ENCODE data around the gene CD5L.

The CD5L gene

DNA sequence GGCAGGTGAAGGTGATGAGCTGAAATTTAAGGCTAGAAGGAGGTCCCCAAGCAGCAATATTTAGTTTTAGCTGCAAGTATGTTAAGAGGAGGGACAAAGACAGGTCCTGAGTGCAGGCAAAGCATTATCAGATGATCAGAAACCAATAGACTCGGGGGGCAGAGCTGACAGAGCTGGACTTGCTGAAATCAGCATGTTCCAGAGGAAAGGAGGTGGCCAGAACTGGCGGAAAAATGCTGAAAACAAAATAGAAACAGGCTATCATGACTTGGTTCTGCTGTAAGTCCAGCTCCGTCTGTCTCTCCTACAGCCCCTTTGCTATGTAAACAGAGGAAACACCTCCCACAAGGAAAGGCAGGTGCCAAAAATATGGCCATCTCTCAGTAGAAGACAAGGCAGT is at the start of gene CD5L:
TSS of gene CD5L (minus strand) at position 101 of the 400 bp plus-strand sequence. CDS start 107 bp downstream, outside the sequence.
- no peak for DNase-seq

DNA sequence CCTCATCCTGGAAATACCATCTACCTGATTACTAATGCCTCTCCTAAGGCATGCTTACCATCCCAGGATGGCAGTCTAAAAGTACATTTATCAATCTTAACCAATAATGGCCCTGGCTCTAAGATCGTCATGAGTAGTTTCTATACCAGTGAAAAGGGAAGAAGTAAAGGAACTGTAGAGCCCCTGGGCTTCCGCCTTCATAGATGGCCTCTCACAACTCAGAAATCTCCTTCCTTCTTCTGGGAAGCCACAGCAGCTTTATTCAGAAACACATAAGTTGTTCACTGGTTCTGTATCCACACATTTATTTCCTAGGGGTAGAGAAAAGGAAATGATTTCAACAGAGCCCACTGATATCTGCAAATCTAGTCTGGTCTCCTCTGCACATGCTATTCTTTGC is 41.0 kb upstream of the CD5L start:
- DNase-seq: no peak

DNA sequence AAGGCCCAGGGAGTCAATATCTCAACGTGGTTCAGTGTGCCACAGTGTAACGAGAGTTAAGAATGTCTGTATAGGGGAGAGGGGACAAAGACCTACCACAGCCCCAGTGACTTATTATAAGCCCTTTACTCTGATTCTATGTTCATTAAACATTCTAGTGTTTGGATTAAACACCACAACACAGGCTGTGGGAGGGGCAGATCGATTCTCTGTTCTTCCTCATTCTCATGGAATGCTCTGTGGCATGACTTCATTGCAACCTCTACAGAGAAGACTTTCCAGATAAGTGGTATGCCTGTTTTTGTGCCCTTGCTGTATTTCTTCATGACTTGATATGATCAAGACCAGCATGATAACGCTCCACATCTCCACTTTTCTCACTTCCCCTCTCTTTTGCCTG is 39.0 kb upstream of the CD5L start:
- DNase-seq: no peak

DNA sequence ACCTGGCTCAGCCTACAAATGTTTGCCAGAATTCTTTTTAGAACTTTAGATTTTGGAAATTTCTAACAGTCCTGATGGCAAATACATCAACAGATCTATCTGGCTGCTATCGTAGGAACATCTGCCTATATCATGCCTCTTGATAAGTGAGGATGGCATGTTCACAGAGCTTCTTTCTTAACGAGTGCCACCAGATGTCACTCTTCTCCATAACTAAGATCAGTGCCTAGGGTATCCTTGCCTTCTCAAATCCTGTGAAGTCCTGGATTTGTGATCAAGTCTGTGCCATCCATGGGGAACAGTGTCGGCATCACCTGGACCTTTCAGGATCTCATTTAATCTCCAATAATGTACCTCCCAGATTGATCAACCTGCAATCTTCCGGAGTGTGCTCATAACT is 36.5 kb upstream of the CD5L start:
- DNase-seq: peak; percentile 22

DNA sequence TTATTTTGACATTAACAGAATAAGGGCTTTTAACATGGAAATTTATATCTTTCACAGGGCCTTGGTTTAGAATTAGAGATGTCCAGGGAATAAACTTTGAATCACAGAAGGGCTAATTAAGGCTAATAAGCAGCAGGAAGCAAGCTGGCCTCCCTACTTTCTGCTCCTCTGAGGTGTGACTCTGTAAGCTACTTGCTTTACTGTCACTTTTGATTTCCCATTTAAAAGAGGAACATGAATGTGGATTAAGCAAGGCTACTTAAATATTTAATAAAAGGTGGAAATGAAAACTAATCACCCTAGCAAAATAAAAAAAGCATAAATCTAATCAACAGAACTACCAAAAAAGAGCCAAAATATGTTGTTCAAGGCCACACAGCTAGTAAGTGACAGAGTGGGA is 28.9 kb upstream of the CD5L start:
- DNase-seq: no peak

DNA sequence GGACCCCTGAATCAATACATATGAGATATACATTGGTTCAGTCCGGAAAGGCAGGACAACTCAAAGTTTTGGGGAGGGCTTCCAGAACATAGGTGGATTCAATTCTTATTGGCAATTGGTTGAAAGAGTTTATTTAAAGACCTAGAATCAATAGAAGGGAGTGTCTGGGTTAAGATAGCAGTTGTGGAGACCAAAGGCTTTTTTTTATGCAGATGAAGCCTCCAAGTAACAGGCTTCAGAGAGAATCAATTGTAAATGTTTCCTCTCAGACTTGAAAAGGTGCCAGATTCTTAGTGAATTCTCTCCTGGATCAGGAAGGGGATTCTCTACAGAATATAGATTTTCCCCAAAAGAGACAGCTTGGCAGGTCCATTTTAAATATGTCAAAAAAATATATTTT is 27.0 kb upstream of the CD5L start:
- DNase-seq: no peak

DNA sequence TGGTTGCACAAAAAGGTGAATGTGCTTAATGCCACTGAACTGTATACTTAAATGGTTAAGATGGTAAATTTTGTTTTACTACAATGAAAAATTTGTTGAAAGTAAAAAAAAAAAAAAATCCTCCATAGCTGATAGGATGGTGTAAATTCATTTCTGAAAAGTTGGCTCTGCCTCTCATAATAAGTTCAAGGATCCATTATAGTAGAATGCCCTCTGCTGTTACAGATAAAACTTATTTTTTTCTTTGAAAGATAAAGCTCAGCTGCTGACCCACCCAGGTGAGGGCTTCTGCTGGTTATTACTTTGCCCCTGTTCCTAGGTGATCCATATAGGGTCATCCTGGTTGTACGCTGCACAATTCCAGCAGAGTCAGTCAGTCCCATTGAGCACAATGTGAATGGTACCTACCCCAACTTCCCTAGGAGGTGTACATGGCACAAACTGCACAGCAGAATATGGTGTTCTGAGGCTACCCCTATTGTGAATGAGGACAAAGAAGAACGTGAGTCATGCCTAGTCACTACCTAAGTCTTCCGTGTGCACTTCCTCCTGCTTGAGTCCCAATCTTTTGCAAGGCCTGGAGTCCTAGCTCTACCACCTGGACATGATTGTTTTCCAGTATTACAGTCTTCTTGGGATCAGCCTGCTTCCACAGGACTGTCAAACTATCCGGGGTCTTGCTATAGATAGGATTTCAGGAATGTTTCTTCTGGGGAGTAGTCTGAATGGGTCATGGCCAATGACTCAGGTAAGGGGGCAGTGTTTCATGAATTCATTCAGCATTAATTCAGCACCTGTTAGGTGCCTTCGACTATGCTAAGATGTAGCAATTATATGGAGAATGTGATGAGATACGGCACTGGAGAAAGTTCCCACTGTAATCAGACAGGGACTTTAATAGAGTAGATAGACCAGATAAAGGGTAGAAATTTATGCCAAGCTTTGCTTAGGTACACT is 20.8 kb upstream of the CD5L start:
- DNase-seq: no peak

DNA sequence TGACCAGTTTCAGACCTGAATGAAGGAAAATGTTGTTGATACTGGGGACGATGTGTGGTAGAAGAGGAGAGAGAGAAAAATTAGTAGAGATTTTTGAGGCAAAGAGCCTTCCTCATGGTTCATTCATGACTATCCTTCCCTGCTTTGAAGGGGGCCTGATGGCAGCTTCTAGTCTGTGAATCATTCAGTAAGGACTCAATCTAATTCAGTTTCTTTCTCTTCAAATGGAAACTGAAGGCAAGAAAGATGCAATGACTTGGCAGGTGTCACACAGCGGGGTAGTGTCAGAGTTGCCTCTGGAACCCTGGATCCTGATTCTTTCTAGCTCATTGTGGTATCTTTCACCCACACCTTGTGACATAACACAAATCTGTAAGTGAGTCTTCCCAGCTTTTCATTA is 14.9 kb upstream of the CD5L start:
- DNase-seq: no peak

DNA sequence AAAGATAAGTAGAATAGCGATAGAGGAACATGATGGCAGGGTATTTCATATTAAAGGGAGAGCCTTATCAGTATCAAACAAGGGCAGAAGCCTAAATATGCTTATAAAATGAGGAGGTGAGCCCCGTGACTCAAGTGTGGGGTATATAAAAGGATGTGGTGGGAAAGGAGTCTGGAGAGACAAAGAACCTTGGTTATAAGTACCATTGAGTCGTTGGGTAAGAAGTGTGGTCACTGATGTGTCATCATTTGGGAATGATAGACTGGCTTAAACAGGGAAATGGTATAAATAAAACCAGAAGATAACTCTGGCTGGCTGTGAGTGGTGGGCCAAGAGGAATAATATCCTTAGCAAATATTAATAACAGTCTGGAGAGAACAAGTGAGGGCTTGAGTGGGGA is 10.9 kb upstream of the CD5L start:
- DNase-seq: no peak

DNA sequence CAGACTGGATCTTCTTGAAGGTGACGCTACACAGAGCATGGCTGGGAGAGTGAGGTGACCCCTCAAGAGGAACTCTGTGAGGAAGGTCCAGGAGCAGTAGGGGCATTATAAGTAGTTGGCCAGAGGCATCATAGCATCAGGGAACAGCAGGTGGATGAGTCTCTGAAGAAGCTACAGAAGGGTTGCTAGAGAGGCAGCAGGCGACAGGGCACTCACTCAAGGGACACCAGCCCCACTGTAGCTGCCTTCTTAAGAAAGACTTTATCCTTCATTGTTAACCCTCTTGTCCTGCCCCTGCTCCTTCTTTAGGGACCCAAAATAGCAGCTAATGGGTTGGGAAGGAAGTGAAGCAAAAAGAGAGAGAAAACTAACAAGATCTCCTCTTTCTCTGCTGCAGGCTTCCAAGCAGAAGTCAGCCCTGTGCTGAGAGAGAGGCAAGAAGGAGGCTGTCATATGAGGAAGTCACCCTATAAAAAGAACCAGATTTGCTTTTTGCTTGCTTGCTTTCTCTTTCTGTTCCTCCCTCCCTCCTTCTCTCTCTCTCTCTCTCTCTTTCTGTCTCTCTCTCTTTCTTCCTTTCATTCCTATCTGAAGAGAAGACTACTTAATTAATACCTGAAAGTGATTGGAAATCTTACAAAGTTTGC is 7.7 kb upstream of the CD5L start:
- no peak for DNase-seq

DNA sequence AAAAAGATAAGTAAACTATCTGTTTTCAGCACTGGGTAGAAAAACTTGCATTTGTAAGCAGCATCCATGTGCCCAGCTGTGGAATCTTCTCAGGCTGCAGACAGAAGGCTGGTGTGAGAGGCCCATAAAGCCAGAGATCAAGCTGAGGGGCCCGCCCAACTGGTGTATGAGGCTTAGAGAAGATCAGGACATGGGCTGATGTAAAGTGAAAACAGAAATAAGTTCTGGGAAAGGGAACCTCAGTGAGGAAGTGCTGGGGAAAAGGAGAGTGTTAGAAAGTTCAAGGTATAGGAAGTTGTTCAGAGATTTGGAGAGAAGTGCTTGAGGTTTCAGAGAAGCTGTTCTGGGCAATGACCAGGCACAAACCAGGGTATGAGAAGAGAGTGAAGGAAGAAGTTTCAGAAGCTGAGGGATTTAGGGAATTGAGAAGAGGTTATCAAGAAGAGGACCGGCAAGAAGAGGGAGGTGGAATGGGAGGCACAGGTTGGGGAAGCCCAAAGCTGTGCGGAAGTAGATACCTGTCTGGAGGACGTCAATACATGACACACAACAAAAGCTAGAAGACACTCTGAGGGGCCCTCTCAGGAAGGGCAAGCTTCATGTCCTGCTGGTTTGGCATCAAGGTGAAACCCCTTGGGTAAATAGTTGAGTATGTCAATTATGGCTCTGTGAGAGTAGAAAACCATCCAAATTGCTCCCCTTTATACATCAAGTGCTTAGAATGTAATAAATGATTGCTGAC is 2.7 kb upstream of the CD5L start:
- DNase-seq: no peak

DNA sequence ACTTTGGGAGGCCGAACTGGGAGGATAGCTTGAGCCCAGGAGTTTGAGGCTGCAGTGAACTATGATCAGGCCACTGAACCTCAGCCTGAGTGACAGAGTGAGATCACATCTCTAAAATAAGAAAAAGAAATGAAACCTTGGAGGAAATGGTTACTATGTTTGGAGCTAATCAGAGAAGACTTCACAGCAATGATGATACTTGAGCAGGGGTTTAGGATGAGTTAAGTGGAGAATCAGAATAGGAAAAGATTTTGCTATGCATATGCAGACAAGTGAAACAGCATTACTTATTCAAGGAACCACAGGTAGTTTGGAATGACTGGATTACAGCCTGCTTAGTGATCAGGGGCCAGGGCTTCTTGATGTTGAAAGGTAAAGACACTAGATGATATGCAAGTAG is 1.3 kb upstream of the CD5L start:
- no peak for DNase-seq

DNA sequence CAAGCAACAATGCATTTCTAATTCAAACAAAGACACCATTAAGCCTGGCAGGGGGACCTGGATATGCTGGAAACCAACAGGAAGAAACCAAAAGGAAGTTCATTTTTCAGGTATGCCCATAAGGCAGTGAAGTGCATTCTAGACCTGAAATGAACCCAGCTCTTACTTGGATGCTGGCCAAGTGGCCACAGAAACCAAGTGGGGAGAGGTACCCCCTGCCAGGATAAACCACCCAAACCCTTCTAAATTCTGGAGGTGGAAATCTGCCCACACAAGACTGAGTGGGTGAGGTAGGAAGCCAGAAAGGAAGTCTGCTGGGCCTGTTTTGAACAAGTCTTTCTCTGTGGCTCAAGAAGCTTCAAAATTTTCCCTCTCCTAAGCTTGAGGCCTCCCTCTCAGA is 2.6 kb downstream of the CD5L start:
- DNase-seq: no peak

DNA sequence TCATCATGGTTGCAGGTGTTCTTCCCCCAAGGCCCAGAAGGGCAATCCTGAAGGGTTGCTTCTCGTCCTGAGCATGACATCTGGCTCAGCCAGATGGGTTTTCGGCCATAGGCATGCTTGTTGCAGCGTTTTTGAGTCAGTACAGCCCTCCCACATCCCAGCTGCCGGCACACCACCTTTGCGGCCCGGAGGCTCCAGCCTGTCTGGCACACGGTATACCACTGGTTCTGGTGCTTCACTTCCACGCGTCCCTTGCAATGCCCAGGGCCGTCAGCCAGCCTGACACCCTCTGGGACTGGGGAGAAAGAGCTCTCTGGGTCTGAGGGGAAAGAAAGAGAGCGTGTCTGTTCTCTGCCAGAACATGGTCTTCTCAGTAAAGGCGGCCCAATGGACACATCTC is 7.2 kb downstream of the CD5L start:
- DNase-seq: no peak

DNA sequence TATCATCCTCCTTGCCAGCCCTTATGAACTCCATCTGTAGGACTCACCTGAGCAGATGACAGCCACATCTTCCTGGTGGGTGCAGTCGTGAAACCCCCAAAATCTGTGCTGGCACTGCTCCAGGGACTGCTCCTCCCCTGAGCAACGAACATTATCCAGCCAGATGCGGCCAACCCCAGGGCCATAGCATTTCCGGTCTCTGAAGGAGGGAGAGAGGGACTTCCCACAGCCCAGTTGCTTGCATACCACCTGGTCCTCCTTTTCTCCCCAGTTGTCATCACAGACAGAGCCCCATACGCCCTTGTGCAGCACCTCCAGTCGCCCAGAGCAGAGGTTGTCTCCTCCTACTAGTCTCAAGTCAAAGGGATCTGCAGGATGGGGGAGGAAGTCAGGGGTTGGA is 8.5 kb downstream of the CD5L start:
- DNase-seq: no peak

DNA sequence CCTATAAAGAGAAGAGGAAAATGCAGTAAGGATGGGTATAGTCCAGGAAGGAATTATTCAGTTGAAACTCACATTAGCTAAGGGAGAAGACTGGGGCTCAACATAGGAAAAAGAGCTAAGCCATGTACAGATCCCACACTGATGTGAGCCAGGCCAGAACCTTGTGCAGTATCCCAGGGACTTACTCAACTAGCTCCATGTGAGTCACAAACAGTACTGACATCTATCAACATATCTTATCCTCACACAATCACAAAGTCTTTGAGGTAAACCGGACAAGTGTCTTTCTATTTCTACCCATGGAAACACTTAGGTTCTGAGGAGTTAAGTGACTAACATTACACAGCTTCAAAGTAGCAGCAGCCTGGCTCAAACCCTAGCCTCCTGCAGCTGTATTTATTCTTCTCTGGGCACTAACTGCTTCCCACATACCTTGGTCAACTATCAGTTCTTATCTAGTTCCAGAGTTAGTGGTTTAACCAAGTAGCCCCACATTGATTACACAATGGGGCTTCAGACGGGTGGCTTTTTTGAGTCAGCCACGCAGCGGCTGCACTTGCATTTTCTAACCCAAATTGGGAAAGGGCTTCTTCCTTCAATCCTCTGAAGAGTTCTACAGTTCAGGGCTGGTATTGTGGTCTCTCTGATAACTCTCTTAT is 9.5 kb downstream of the CD5L start:
- DNase-seq: no peak

DNA sequence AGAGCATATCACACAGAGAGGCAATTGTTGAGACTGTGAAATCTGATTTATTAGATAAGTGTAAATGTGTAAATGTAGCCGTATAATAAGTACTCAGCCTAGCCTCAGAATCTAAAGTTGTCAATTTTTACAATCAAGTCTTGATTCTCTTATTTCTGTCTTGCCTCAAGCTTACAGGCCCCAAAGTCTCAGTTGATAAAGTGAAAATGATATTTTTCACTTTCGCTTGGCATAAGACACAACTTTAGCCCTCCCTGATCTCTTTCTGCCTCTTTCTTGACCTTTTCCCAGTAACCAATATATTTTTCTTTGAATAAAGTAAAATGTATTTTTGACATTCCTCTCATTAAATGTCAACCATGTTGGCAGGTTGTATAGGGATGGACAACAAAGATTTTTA is 10.7 kb downstream of the CD5L start:
- no peak for DNase-seq

DNA sequence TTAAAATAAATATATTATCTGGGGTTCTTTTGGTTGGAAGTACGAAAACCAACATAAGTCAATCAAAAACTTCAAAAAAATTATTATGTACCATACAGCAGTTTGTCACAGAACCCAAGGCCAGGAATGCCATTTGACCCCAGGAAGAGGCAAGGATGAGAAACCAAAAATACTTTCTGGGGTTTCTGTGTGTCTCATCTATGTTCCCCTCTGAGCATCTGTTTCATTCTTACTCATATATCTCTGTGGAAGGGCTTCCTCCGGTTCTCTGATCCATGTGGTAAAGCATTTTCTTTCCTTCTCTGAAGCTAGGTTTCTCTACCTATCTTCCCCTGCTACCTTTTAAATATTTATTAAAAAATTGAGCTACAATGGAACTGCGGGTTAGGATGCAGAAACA is 11.9 kb downstream of the CD5L start:
- no peak for DNase-seq

DNA sequence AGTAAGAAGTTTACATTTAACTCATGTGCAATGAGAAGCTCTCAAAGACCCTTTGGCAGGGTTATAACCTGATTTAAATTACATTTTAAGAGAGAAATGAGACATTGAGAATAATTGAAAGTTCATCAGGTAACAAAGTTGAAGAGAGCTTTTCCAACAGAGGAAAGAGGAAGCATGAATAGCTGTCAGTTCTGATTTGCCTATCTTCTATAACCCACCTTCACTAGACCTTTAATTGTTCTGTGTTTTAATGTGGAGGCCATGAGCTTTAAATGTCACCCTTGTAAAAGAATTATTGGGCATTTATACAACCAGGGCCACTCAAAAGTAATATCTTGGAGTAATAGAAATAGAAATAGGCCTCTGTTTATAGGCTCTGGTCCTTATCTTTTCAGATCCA is 12.4 kb downstream of the CD5L start:
- DNase-seq: no peak

DNA sequence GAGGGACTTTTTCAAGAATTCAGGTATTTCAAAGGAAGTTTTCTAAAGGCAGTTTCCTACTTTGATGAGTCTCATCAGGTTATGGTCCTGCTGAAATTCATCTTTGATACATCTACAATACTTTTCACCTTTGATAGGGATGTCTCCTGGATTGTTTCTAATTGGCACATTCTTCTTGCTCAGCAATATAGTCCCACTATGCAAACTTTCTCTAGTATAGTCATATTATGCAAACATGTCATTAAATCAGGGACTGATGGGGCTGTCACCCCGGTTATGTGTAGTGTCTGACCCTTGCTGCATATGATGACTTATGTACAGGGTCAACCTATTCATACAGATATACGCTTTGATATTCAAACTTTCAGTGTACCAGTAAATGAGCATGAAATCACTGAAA is 21.3 kb downstream of the CD5L start:
- DNase-seq: no peak

DNA sequence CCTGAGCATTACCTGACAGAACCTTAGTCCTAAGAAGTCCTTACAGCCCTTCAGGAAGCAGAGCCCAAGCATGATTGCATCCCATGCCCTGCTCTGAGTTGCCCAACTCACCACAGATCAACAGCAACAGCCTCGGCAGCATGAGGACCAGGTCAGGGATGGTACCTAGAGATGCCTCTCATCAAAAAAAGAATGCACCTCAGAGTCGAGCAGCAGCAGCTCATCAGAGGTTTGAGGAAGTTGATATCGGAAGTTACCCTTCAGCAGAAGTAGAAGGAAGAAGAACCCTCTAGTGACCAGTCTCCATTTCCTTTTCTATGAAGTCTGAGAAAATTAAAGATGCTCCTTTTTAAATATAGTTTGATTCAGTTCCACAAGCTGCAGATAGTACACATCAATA is 21.7 kb downstream of the CD5L start, which contains the start of gene FCRL1:
TSS of gene FCRL1 (minus strand) at position 225 of the 400 bp plus-strand sequence. CDS start at position 142, 83 bp downstream.
- DNase-seq: no peak

DNA sequence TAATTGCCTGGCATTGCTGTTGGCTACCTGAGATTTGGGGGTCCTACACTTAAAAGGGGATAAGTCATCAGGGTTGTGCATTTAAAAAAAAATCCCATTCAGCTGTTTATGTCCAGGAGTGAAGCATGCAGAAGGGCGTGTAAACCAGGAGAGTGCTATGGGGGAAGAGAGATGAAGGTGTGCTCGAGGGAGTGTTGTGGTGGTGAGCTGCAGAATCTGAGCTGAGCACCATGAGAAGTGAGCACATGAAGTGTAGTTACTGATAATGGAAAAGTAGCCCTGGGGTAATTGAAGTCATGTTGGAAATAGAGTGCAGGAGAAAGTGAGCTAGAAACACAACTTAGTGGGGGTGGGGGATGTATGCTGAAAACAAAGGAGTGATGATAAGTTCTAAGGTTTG is 22.4 kb downstream of the CD5L start:
- no peak for DNase-seq

DNA sequence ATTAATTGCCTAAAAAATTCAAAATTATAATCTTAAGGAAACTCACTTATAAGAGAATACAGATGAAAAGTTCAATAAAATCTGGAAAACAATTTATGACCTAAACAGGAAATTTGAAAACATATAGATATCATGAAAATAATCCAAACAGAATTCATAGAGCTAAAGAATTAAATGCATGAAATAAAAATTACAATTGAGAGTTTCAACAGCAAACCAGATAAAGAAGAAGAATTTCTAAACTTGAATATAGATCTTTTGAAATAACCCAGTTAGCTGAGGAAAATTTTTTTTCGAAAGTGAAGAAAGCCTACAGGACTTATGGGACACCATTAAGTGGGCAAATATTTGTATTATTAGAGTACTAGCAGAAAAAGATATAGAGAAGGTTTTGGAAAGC is 28.3 kb downstream of the CD5L start:
- no peak for DNase-seq
